Neural progenitor cell (in vitro differentiated cells): ENCODE results near the gene KDM7A. TPM values are rescaled to one million over a fixed set of nuclear protein-coding genes. Genes with fewer than 3 reads are reported as not detected.
"Not testable (repeated sequence)": the region's sequence is repeated elsewhere in the genome, so short reads cannot be mapped to it uniquely, and the experiment has no call there.

Experiments
- DNase-seq: peaks from one replicate; pipeline ENCODE4 v3.0.0-alpha.2; 2016; ENCODE audit warnings: low spot score
- H2AFZ ChIP-seq: fragments of 200-600 bp; sonication (generic); replicated peaks from 2 replicates; pipeline ENCODE4 v1.6.1; 2016; ENCODE audit warnings: antibody characterized with exemption
- H3F3A ChIP-seq: fragments of 200-600 bp; sonication (generic); 2 replicates; pipeline ENCODE4 v1.6.1; 2016; ENCODE audit warnings: antibody characterized with exemption, low read depth
- H3K27ac ChIP-seq: fragments of 200-600 bp; sonication (generic); 2 replicates; pipeline ENCODE4 v1.5.1; 2016; ENCODE audit warnings: mild to moderate bottlenecking
- H3K27me3 ChIP-seq: fragments of 200-600 bp; sonication (generic); 2 replicates; pipeline ENCODE4 v1.6.1; 2016; ENCODE audit warnings: mild to moderate bottlenecking, moderate library complexity
- H3K36me3 ChIP-seq: fragments of 200-600 bp; sonication (generic); 2 replicates; pipeline ENCODE4 v1.5.1; 2016
- H3K4me1 ChIP-seq: fragments of 200-600 bp; sonication (generic); 2 replicates; pipeline ENCODE4 v1.6.1; 2016; ENCODE audit warnings: mixed run types
- H3K4me2 ChIP-seq: fragments of 200-600 bp; sonication (generic); 2 replicates; pipeline ENCODE4 v1.6.1; 2016
- H3K4me3 ChIP-seq: fragments of 200-600 bp; sonication (generic); 2 replicates; pipeline ENCODE4 v1.5.1; 2016
- H3K79me2 ChIP-seq: fragments of 200-600 bp; sonication (generic); 2 replicates; pipeline ENCODE4 v1.6.1; 2016; ENCODE audit warnings: low read depth
- H3K9ac ChIP-seq: fragments of 200-600 bp; sonication (generic); 2 replicates; pipeline ENCODE4 v1.6.1; 2016
- H3K9me3 ChIP-seq: fragments of 200-600 bp; sonication (generic); 2 replicates; pipeline ENCODE4 v1.5.1; 2016; ENCODE audit warnings: low read depth
- H4K20me1 ChIP-seq: fragments of 200-600 bp; sonication (generic); 2 replicates; pipeline ENCODE4 v1.6.1; 2016; ENCODE audit warnings: low read depth
- H3K27ac Mint-ChIP-seq: 3 replicates; pipeline ENCODE4 v1.8.0; 2021; ENCODE audit warnings: mixed read lengths
- H3K27me3 Mint-ChIP-seq: 2 replicates; pipeline ENCODE4 v1.8.0; 2022; ENCODE audit warnings: low read depth, mild to moderate bottlenecking, inconsistent platforms, moderate library complexity, mixed read lengths; ENCODE audit not compliant: insufficient read depth
- H3K36me3 Mint-ChIP-seq: 3 replicates; pipeline ENCODE4 v1.8.0; 2021; ENCODE audit warnings: mixed read lengths
- H3K4me1 Mint-ChIP-seq: 3 replicates; pipeline ENCODE4 v1.8.0; 2021; ENCODE audit warnings: mixed read lengths
- H3K4me3 Mint-ChIP-seq: 3 replicates; pipeline ENCODE4 v1.8.0; 2021; ENCODE audit warnings: mild to moderate bottlenecking, moderate library complexity, mixed read lengths
- H3K9me3 Mint-ChIP-seq: 3 replicates; pipeline ENCODE4 v1.8.0; 2020; ENCODE audit warnings: mixed read lengths
- CTCF ChIP-seq: fragments of 200-600 bp; sonication (generic); IDR thresholded peaks from 2 replicates; pipeline ENCODE4 v1.5.1; 2017; ENCODE audit warnings: antibody characterized with exemption, mild to moderate bottlenecking
- EZH2 ChIP-seq: fragments of 200-600 bp; sonication (generic); IDR thresholded peaks from 2 replicates; pipeline ENCODE4 v1.6.1; 2017; ENCODE audit warnings: antibody characterized with exemption, mild to moderate bottlenecking, moderate library complexity
- EZH2phosphoT487 ChIP-seq: fragments of 200-600 bp; sonication (generic); IDR thresholded peaks from 2 replicates; pipeline ENCODE4 v1.6.1; 2017; ENCODE audit warnings: antibody characterized with exemption
- total RNA-seq: library from RNA; depleted of rRNA; stranded (reverse); fragments of >200 nt; gene quantifications from 2 replicates; pipeline ENCODE4 v1.2.3, GENCODE V29; 2015; ENCODE audit warnings: low replicate concordance

Gene KDM7A
- total RNA-seq, 1 donor from 2014 or later, result 13.6 TPM

- Mint-ChIP-seq H3K36me3 (peaks cover 2% of the 10 kb centered on the region), H3K4me3 (no peak overlapping the region), H3K4me1 (peaks cover 4% of the 10 kb centered on the region), H3K9me3 (peaks cover 3% of the 10 kb centered on the region), H3K27me3 (no peaks in the 10 kb centered on the region), H3K27ac (no peak overlapping the region)
- H3K4me2 ChIP-seq, result no peak overlapping the region
- peaks cover 3% of the 10 kb centered on the region for H3F3A ChIP-seq
- no peak overlapping the region for H3K9ac ChIP-seq
- H3K36me3 ChIP-seq, result no peaks in the 10 kb centered on the region
- H3K9me3 ChIP-seq, result no peaks in the 10 kb centered on the region
- peaks cover 38% of the 10 kb centered on the region for H3K79me2 ChIP-seq
- H3K27ac ChIP-seq, result no peak overlapping the region
- no peaks in the 10 kb centered on the region for H3K27me3 ChIP-seq
- peaks cover 6% of the 10 kb centered on the region for H3K4me1 ChIP-seq
- TF ChIP-seq EZH2phosphoT487 (no peak), EZH2 (no peak), CTCF (no peak)
- no peak overlapping the region for H3K4me3 ChIP-seq
- peaks cover 26% of the 10 kb centered on the region for H4K20me1 ChIP-seq
- DNase-seq, result no peak
- no peak overlapping the region for H2AFZ ChIP-seq
These were observed 11.4 kb downstream of the KDM7A start for GRCh38 chr7:140165422-140165821.

GRCh38 chr7:140162081-140162480, 14.7 kb downstream of the KDM7A start:
- not testable (repeated sequence) for H3K27me3 Mint-ChIP-seq, H3K9ac ChIP-seq, H3K36me3 ChIP-seq, H2AFZ ChIP-seq, H3K4me3 Mint-ChIP-seq, H3K4me1 Mint-ChIP-seq, H3K9me3 Mint-ChIP-seq, H3K4me3 ChIP-seq, DNase-seq, H3F3A ChIP-seq, H3K27ac ChIP-seq, H3K9me3 ChIP-seq, H3K27me3 ChIP-seq, H3K36me3 Mint-ChIP-seq, H3K27ac Mint-ChIP-seq, H3K4me2 ChIP-seq
- Histone ChIP-seq H3K79me2 (peaks cover 15% of the 10 kb centered on the region), H3K4me1 (peaks cover 28% of the 10 kb centered on the region), H4K20me1 (peaks cover 29% of the 10 kb centered on the region)

GRCh38 chr7:140161047-140161446, 15.7 kb downstream of the KDM7A start:
- Histone ChIP-seq H3F3A (peaks cover 7% of the 10 kb centered on the region), H3K4me2 (peak overlapping the region; percentile 75), H3K27me3 (no peaks in the 10 kb centered on the region), H3K9ac (no peak overlapping the region), H3K4me1 (peaks cover 28% of the 10 kb centered on the region), H3K36me3 (no peaks in the 10 kb centered on the region), H2AFZ (no peak overlapping the region), H3K27ac (no peak overlapping the region), H3K9me3 (no peaks in the 10 kb centered on the region), H4K20me1 (peaks cover 28% of the 10 kb centered on the region), H3K4me3 (no peak overlapping the region), H3K79me2 (peaks cover 11% of the 10 kb centered on the region)
- H3K4me1 Mint-ChIP-seq, result peaks cover 9% of the 10 kb centered on the region
- TF ChIP-seq EZH2 (no peak), EZH2phosphoT487 (no peak), CTCF (no peak)
- no peak for DNase-seq
- H3K36me3 Mint-ChIP-seq, result peaks cover 2% of the 10 kb centered on the region
- H3K9me3 Mint-ChIP-seq, result peaks cover 3% of the 10 kb centered on the region
- no peak overlapping the region for H3K4me3 Mint-ChIP-seq
- no peak overlapping the region for H3K27ac Mint-ChIP-seq
- H3K27me3 Mint-ChIP-seq, result no peaks in the 10 kb centered on the region

- Mint-ChIP-seq H3K36me3 (peaks cover 2% of the 10 kb centered on the region), H3K9me3 (peaks cover 3% of the 10 kb centered on the region), H3K27me3 (no peaks in the 10 kb centered on the region), H3K27ac (peak overlapping the region; percentile 8), H3K4me1 (peaks cover 9% of the 10 kb centered on the region), H3K4me3 (no peak overlapping the region)
- Histone ChIP-seq H3K4me1 (peaks cover 34% of the 10 kb centered on the region), H3F3A (peaks cover 7% of the 10 kb centered on the region), H3K9ac (no peak overlapping the region), H3K27ac (peak overlapping the region; percentile 30), H3K9me3 (no peaks in the 10 kb centered on the region), H3K36me3 (no peaks in the 10 kb centered on the region), H3K79me2 (peaks cover 11% of the 10 kb centered on the region), H2AFZ (no peak overlapping the region), H3K4me2 (peak overlapping the region; percentile 75), H3K27me3 (no peaks in the 10 kb centered on the region), H4K20me1 (peaks cover 21% of the 10 kb centered on the region), H3K4me3 (peak overlapping the region; percentile 20)
- DNase-seq, result peak; percentile 58
- TF ChIP-seq EZH2 (no peak), CTCF (no peak), EZH2phosphoT487 (no peak)
These were observed 16.5 kb downstream of the KDM7A start for GRCh38 chr7:140160308-140160707.
